DND-41 (cell line): ENCODE data around the gene S100PBP.

Source experiments
- EZH2 ChIP-seq: IDR thresholded peaks from 3 replicates; pipeline ENCODE4 v1.6.1; 2012; ENCODE audit warnings: borderline replicate concordance, low read depth, mild to moderate bottlenecking, moderate library complexity, low read length, inconsistent platforms; ENCODE audit not compliant: severe bottlenecking
- TF ChIP-seq, protein P1 (sequence below): IDR thresholded peaks from 2 replicates; pipeline ENCODE4 v1.5.1; 2012; ENCODE audit warnings: borderline replicate concordance, low read length, moderate library complexity, mild to moderate bottlenecking; ENCODE audit not compliant: poor library complexity, severe bottlenecking; ENCODE audit errors: extremely low read depth

DNA sequence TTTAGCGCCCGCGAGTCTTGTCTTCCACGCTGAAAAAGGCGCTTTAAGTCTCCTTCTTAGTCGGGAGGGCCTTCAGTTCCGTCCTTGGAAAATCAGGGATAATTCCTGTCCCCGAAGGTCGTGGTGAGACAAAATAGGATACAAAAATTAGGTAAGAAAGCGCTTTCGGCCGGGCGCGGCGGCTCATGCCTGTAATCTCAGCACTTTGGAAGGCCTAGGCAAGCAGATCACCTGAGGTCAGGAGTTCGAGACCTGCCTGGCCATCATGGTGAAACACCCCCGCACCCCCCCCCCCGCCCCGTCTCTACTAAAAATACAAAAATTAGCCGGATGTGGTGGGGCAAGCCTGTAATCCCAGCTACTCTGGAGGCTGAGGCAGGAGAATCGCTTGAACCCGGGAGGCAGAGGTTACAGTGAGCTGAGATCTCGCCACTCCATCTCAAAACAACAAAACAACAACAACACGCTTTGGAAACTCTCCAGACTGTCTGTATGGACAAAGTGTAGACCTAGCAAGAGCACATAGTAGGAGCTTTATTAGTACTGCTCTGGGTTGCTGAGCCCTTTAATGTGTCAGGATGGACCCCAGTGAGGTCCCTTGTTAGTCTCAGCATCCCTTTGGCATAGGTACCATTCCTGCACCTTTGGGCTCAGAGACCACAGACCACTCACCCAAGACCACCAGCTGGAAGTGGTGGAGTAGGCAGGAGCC lies 84.5 kb downstream of the S100PBP start:
- no peak for TF ChIP-seq EZH2
- TF ChIP-seq, protein P1, sequence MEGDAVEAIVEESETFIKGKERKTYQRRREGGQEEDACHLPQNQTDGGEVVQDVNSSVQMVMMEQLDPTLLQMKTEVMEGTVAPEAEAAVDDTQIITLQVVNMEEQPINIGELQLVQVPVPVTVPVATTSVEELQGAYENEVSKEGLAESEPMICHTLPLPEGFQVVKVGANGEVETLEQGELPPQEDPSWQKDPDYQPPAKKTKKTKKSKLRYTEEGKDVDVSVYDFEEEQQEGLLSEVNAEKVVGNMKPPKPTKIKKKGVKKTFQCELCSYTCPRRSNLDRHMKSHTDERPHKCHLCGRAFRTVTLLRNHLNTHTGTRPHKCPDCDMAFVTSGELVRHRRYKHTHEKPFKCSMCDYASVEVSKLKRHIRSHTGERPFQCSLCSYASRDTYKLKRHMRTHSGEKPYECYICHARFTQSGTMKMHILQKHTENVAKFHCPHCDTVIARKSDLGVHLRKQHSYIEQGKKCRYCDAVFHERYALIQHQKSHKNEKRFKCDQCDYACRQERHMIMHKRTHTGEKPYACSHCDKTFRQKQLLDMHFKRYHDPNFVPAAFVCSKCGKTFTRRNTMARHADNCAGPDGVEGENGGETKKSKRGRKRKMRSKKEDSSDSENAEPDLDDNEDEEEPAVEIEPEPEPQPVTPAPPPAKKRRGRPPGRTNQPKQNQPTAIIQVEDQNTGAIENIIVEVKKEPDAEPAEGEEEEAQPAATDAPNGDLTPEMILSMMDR, result no peak
